ENCODE measurements around the gene TWIST2. TPM values are rescaled to one million over a fixed set of nuclear protein-coding genes. Genes with fewer than 3 reads are reported as not detected.

TWIST2 gene
- polyA plus RNA-seq, 1 donor from 2014 or later: not detected

GRCh38 chr2:238925281-238925680, 77.4 kb downstream of the TWIST2 start:
- no peaks in the 10 kb centered on the region for H3K9me2 ChIP-seq (ENCODE audit: insufficient read depth, low read length)
- no peaks in the 10 kb centered on the region for H3K9me3 ChIP-seq (ENCODE audit: low read length)
- no peaks in the 10 kb centered on the region for H3F3A ChIP-seq (ENCODE audit: insufficient read depth, low read length, poor library complexity, severe bottlenecking)

GRCh38 chr2:238925816-238926521, 78.1 kb downstream of the TWIST2 start:
- TF ChIP-seq, protein P1, sequence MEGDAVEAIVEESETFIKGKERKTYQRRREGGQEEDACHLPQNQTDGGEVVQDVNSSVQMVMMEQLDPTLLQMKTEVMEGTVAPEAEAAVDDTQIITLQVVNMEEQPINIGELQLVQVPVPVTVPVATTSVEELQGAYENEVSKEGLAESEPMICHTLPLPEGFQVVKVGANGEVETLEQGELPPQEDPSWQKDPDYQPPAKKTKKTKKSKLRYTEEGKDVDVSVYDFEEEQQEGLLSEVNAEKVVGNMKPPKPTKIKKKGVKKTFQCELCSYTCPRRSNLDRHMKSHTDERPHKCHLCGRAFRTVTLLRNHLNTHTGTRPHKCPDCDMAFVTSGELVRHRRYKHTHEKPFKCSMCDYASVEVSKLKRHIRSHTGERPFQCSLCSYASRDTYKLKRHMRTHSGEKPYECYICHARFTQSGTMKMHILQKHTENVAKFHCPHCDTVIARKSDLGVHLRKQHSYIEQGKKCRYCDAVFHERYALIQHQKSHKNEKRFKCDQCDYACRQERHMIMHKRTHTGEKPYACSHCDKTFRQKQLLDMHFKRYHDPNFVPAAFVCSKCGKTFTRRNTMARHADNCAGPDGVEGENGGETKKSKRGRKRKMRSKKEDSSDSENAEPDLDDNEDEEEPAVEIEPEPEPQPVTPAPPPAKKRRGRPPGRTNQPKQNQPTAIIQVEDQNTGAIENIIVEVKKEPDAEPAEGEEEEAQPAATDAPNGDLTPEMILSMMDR (IDR thresholded peaks at IDR 0.05; ENCODE audit: poor library complexity, severe bottlenecking): no peak
- TF ChIP-seq EZH2 (IDR thresholded peaks at IDR 0.05; ENCODE audit: borderline replicate concordance, insufficient read depth, low read length, poor library complexity, severe bottlenecking) (no peak), EP300 (conservative IDR thresholded peaks at IDR 0.05; ENCODE audit: poor library complexity, severe bottlenecking) (no peak), SMC3 (conservative IDR thresholded peaks at IDR 0.05; ENCODE audit: poor library complexity) (no peak), TAF1 (IDR thresholded peaks at IDR 0.05; ENCODE audit: low read depth) (no peak), RAD21 (conservative IDR thresholded peaks at IDR 0.05) (no peak), POLR2AphosphoS5 (IDR thresholded peaks at IDR 0.05) (no peak), MXI1 (conservative IDR thresholded peaks at IDR 0.05; ENCODE audit: poor library complexity, severe bottlenecking) (no peak)
- TF ChIP-seq, protein P2, sequence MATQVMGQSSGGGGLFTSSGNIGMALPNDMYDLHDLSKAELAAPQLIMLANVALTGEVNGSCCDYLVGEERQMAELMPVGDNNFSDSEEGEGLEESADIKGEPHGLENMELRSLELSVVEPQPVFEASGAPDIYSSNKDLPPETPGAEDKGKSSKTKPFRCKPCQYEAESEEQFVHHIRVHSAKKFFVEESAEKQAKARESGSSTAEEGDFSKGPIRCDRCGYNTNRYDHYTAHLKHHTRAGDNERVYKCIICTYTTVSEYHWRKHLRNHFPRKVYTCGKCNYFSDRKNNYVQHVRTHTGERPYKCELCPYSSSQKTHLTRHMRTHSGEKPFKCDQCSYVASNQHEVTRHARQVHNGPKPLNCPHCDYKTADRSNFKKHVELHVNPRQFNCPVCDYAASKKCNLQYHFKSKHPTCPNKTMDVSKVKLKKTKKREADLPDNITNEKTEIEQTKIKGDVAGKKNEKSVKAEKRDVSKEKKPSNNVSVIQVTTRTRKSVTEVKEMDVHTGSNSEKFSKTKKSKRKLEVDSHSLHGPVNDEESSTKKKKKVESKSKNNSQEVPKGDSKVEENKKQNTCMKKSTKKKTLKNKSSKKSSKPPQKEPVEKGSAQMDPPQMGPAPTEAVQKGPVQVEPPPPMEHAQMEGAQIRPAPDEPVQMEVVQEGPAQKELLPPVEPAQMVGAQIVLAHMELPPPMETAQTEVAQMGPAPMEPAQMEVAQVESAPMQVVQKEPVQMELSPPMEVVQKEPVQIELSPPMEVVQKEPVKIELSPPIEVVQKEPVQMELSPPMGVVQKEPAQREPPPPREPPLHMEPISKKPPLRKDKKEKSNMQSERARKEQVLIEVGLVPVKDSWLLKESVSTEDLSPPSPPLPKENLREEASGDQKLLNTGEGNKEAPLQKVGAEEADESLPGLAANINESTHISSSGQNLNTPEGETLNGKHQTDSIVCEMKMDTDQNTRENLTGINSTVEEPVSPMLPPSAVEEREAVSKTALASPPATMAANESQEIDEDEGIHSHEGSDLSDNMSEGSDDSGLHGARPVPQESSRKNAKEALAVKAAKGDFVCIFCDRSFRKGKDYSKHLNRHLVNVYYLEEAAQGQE (IDR thresholded peaks at IDR 0.05; ENCODE audit: borderline replicate concordance): no peak
- H3K9ac ChIP-seq (ENCODE audit: low read length): no peak overlapping the region

More at GRCh38 chr2:238925281-238925680, 77.4 kb downstream of the TWIST2 start:
- Histone ChIP-seq H3K27me3 (ENCODE audit: insufficient read depth, low read depth, low read length) (no peaks in the 10 kb centered on the region), H3K4me2 (ENCODE audit: low read length) (no peak overlapping the region), H4K20me1 (ENCODE audit: insufficient read depth) (no peaks in the 10 kb centered on the region), H3K27ac (ENCODE audit: low read length) (no peak overlapping the region), H3K79me2 (replicated peaks; ENCODE audit: insufficient read depth, low read length) (no peaks in the 10 kb centered on the region), H3K36me3 (ENCODE audit: insufficient read depth, low read length) (no peaks in the 10 kb centered on the region), H2AFZ (ENCODE audit: low read depth, low read length) (no peak overlapping the region), H3K9ac (ENCODE audit: low read length) (no peak overlapping the region), H3K4me3 (ENCODE audit: low read length) (no peak overlapping the region)
- no peak for TF ChIP-seq POLR2AphosphoS5 (IDR thresholded peaks at IDR 0.05)
- no peak for TF ChIP-seq EP300 (conservative IDR thresholded peaks at IDR 0.05; ENCODE audit: poor library complexity, severe bottlenecking)
- TF ChIP-seq TAF1 (IDR thresholded peaks at IDR 0.05; ENCODE audit: low read depth): no peak
- TF ChIP-seq, protein P1 (IDR thresholded peaks at IDR 0.05; ENCODE audit: poor library complexity, severe bottlenecking): no peak
- TF ChIP-seq, protein P2 (IDR thresholded peaks at IDR 0.05; ENCODE audit: borderline replicate concordance): no peak
- TF ChIP-seq SMC3 (conservative IDR thresholded peaks at IDR 0.05; ENCODE audit: poor library complexity): no peak
- TF ChIP-seq EZH2 (IDR thresholded peaks at IDR 0.05; ENCODE audit: borderline replicate concordance, insufficient read depth, low read length, poor library complexity, severe bottlenecking): no peak

More at GRCh38 chr2:238925816-238926521, 78.1 kb downstream of the TWIST2 start:
- Histone ChIP-seq H3F3A (ENCODE audit: insufficient read depth, low read length, poor library complexity, severe bottlenecking) (no peaks in the 10 kb centered on the region), H4K20me1 (ENCODE audit: insufficient read depth) (no peaks in the 10 kb centered on the region), H3K4me3 (ENCODE audit: low read length) (no peak overlapping the region), H3K79me2 (replicated peaks; ENCODE audit: insufficient read depth, low read length) (no peaks in the 10 kb centered on the region), H3K27ac (ENCODE audit: low read length) (no peak overlapping the region), H2AFZ (ENCODE audit: low read depth, low read length) (no peak overlapping the region), H3K9me2 (ENCODE audit: insufficient read depth, low read length) (no peaks in the 10 kb centered on the region), H3K27me3 (ENCODE audit: insufficient read depth, low read depth, low read length) (no peaks in the 10 kb centered on the region), H3K36me3 (ENCODE audit: insufficient read depth, low read length) (no peaks in the 10 kb centered on the region), H3K9me3 (ENCODE audit: low read length) (no peaks in the 10 kb centered on the region), H3K4me2 (ENCODE audit: low read length) (no peak overlapping the region)

Data from neural cell (in vitro differentiated cells).